ENCODE measurements around the gene NUP205.
A peak's percentile ranks its signal among the peaks of the same experiment; 100 is the strongest.
"Not testable (repeated sequence)": the region's sequence is repeated elsewhere in the genome, so short reads cannot be mapped to it uniquely, and the experiment has no call there.

The NUP205 gene

GRCh38 chr7:135690566-135690965 is 132.8 kb downstream of the NUP205 start:
- no peak overlapping the region for H3K4me3 ChIP-seq (ENCODE audit: low read depth, low read length)
- DNase-seq (ENCODE audit: low read depth, low spot score) = peak; percentile 75
- in situ Hi-C loops (cut with HindIII; ENCODE audit: low sequenced_read_pairs) = no loop called here
- TF ChIP-seq CTCF (IDR thresholded peaks at IDR 0.05; ENCODE audit: low read depth, low read length) = no peak

GRCh38 chr7:135692055-135692454 is 134.3 kb downstream of the NUP205 start:
- TF ChIP-seq CTCF (IDR thresholded peaks at IDR 0.05; ENCODE audit: low read depth, low read length) = no peak
- in situ Hi-C loops (cut with HindIII; ENCODE audit: low sequenced_read_pairs) = no loop called here
- peak; percentile 72 for DNase-seq (ENCODE audit: low read depth, low spot score)
- no peak overlapping the region for H3K4me3 ChIP-seq (ENCODE audit: low read depth, low read length)

GRCh38 chr7:135692606-135693005 is 134.9 kb downstream of the NUP205 start:
- in situ Hi-C loops (cut with HindIII; ENCODE audit: low sequenced_read_pairs); DNase-seq (ENCODE audit: low read depth, low spot score); H3K4me3 ChIP-seq (ENCODE audit: low read depth, low read length): not testable (repeated sequence)

GRCh38 chr7:135693558-135693957 is 135.8 kb downstream of the NUP205 start:
- DNase-seq (ENCODE audit: low read depth, low spot score) = no peak
- H3K4me3 ChIP-seq (ENCODE audit: low read depth, low read length) = no peak overlapping the region
- no peak for TF ChIP-seq CTCF (IDR thresholded peaks at IDR 0.05; ENCODE audit: low read depth, low read length)
- in situ Hi-C loops (cut with HindIII; ENCODE audit: low sequenced_read_pairs) = no loop called here

GRCh38 chr7:135697276-135698049 is 139.7 kb downstream of the NUP205 start:
- DNase-seq (ENCODE audit: low read depth, low spot score) = no peak
- TF ChIP-seq CTCF (IDR thresholded peaks at IDR 0.05; ENCODE audit: low read depth, low read length) = no peak
- H3K4me3 ChIP-seq (ENCODE audit: low read depth, low read length) = no peak overlapping the region
- in situ Hi-C loops (cut with HindIII; ENCODE audit: low sequenced_read_pairs) = no loop called here

Measured in astrocyte of the spinal cord (primary cell).